SHP77 (cell line): ENCODE results near the gene APOLD1.
"Not testable (repeated sequence)": the region's sequence is repeated elsewhere in the genome, so short reads cannot be mapped to it uniquely, and the experiment has no call there.

ENCODE experiments used
- DNase-seq, 2 experiments: peaks; one replicate each; lab custom pipeline; 2025; lab: John Stamatoyannopoulos, UW

Gene APOLD1

GRCh38 chr12:12784911-12785814 lies at the start of gene APOLD1:
Gene APOLD1 (plus strand): TSS chr12:12785659. CDS start chr12:12785692, 33 bp downstream.
- DNase-seq: no peak

GRCh38 chr12:12736759-12737676 lies 48.4 kb upstream of the APOLD1 start:
- no peak for DNase-seq

GRCh38 chr12:12738152-12738551 lies 47.3 kb upstream of the APOLD1 start:
- DNase-seq: not testable (repeated sequence)

- DNase-seq: no peak
Observed at GRCh38 chr12:12741660-12742059, 43.8 kb upstream of the APOLD1 start.

- no peak for DNase-seq
Observed at GRCh38 chr12:12744546-12745305, 40.7 kb upstream of the APOLD1 start.

- DNase-seq: no peak
Observed at GRCh38 chr12:12745576-12746211, 39.8 kb upstream of the APOLD1 start.

- DNase-seq: no peak
Observed at GRCh38 chr12:12747278-12747677, 38.2 kb upstream of the APOLD1 start.

GRCh38 chr12:12748044-12748443 lies 37.4 kb upstream of the APOLD1 start:
- no peak for DNase-seq

- DNase-seq: no peak
Observed at GRCh38 chr12:12749433-12749832, 36.0 kb upstream of the APOLD1 start.

- DNase-seq: no peak
Observed at GRCh38 chr12:12755923-12756322, 29.5 kb upstream of the APOLD1 start.

- DNase-seq: no peak
Observed at GRCh38 chr12:12757121-12757520, 28.3 kb upstream of the APOLD1 start.

- no peak for DNase-seq
Observed at GRCh38 chr12:12759234-12759915, 26.1 kb upstream of the APOLD1 start.

GRCh38 chr12:12764824-12765223 lies 20.6 kb upstream of the APOLD1 start:
- DNase-seq: no peak

GRCh38 chr12:12770262-12770661 lies 15.2 kb upstream of the APOLD1 start:
- DNase-seq: no peak

GRCh38 chr12:12774791-12775190 lies 10.7 kb upstream of the APOLD1 start:
- no peak for DNase-seq

- DNase-seq: no peak
Observed at GRCh38 chr12:12776261-12776660, 9.2 kb upstream of the APOLD1 start.

- DNase-seq: no peak
Observed at GRCh38 chr12:12777092-12777491, 8.4 kb upstream of the APOLD1 start.

- DNase-seq: no peak
Observed at GRCh38 chr12:12779007-12779406, 6.5 kb upstream of the APOLD1 start.

GRCh38 chr12:12779529-12779928 lies 5.9 kb upstream of the APOLD1 start:
- peak; percentile 6 to 30 for DNase-seq

- no peak for DNase-seq
Observed at GRCh38 chr12:12784116-12784515, 1.3 kb upstream of the APOLD1 start.

GRCh38 chr12:12786351-12786705 lies 869 bp downstream of the APOLD1 start:
- no peak for DNase-seq
